Stomach (tissue), 4 donors: ENCODE results near the gene CHN1.

ENCODE experiments used
- EP300 ChIP-seq: sonication (generic); formaldehyde crosslinking; IDR thresholded peaks from one replicate; pipeline ENCODE4 v1.6.1; 2017; ENCODE audit warnings: antibody characterized with exemption
- POLR2AphosphoS5 ChIP-seq, 3 donors: sonication (generic); formaldehyde crosslinking; IDR thresholded peaks; one replicate each; pipeline ENCODE4 v1.6.1; 2016; ENCODE audit warnings: antibody characterized with exemption in 3 of 3
- TF ChIP-seq, protein P1 (sequence below), 7 experiments: fragments of 450-650 bp in 4 of 7; fragments of 200-600 bp in 3 of 7; sonication (generic) in 3 of 7; IDR thresholded peaks; one replicate each; pipeline ENCODE4 v1.5.1; 2016 to 2019; ENCODE audit warnings: antibody characterized with exemption in 7 of 7, control low read depth in 2 of 7, mild to moderate bottlenecking in 1 of 7

- TF ChIP-seq, protein P1, sequence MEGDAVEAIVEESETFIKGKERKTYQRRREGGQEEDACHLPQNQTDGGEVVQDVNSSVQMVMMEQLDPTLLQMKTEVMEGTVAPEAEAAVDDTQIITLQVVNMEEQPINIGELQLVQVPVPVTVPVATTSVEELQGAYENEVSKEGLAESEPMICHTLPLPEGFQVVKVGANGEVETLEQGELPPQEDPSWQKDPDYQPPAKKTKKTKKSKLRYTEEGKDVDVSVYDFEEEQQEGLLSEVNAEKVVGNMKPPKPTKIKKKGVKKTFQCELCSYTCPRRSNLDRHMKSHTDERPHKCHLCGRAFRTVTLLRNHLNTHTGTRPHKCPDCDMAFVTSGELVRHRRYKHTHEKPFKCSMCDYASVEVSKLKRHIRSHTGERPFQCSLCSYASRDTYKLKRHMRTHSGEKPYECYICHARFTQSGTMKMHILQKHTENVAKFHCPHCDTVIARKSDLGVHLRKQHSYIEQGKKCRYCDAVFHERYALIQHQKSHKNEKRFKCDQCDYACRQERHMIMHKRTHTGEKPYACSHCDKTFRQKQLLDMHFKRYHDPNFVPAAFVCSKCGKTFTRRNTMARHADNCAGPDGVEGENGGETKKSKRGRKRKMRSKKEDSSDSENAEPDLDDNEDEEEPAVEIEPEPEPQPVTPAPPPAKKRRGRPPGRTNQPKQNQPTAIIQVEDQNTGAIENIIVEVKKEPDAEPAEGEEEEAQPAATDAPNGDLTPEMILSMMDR (IDR thresholded peaks at IDR 0.05): no peak
- TF ChIP-seq POLR2AphosphoS5 (IDR thresholded peaks at IDR 0.05) (no peak), EP300 (no peak)
Observed at GRCh38 chr2:174981331-174981730, 23.9 kb downstream of the CHN1 start.
